ENCODE results near the gene ARHGEF28.

DNA sequence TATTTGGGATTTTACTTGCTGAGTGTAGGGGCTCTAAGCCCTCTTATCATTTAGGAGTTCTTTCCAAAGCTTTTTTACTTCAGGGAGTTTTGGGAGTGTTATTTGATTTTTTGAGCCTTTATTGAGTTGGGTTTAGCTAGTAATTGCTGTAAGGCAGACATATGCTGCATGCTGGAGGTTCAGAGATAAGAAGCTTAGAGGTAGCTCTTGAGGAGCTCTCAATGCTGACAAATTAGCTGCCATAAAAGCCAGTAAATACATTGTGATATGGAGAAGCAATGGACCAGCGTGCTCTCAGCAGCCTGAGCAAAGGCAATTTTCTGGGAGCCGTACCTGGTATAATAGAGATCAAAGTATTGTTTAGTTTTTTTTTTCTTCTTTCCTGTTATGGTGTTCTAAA is 11.6 kb downstream of the ARHGEF28 start:
- TF ChIP-seq, protein P1, sequence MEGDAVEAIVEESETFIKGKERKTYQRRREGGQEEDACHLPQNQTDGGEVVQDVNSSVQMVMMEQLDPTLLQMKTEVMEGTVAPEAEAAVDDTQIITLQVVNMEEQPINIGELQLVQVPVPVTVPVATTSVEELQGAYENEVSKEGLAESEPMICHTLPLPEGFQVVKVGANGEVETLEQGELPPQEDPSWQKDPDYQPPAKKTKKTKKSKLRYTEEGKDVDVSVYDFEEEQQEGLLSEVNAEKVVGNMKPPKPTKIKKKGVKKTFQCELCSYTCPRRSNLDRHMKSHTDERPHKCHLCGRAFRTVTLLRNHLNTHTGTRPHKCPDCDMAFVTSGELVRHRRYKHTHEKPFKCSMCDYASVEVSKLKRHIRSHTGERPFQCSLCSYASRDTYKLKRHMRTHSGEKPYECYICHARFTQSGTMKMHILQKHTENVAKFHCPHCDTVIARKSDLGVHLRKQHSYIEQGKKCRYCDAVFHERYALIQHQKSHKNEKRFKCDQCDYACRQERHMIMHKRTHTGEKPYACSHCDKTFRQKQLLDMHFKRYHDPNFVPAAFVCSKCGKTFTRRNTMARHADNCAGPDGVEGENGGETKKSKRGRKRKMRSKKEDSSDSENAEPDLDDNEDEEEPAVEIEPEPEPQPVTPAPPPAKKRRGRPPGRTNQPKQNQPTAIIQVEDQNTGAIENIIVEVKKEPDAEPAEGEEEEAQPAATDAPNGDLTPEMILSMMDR (IDR thresholded peaks at IDR 0.05): no peak
- TF ChIP-seq POLR2A (IDR thresholded peaks at IDR 0.05): no peak

Data from right lobe of liver (tissue), 4 donors.